Activated CD8-positive, alpha-beta memory T cell treated with anti-CD3 and anti-CD28 coated beads, Interleukin-2, amount 50 U/mL, for 4 hours (primary cell): ENCODE measurements around the gene SMAD2.
"Not testable (repeated sequence)": the region's sequence is repeated elsewhere in the genome, so short reads cannot be mapped to it uniquely, and the experiment has no call there.

ENCODE experiments used
- DNase-seq: peaks from one replicate; pipeline ENCODE4 v3.0.0-alpha.2; 2020

SMAD2 gene

DNA sequence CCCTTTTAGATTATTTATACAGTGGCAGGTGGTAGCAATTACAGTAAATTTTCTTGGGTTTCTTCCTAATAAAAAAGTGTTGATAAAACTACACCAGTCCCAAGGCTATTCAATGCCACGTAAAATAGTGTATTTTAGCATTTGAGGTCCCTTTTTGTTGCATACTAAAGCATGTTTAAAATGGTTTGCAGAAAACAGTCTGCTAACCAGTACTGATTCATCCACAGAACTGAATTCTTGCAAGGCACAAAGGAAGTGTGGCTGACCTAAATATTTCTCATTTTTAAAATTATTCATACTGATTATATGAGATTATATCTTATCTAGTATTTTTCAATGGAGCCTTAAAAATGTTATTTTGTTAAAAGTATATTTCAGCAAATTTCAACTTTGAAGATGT, 98.1 kb downstream of the SMAD2 start:
- DNase-seq, result no peak

DNA sequence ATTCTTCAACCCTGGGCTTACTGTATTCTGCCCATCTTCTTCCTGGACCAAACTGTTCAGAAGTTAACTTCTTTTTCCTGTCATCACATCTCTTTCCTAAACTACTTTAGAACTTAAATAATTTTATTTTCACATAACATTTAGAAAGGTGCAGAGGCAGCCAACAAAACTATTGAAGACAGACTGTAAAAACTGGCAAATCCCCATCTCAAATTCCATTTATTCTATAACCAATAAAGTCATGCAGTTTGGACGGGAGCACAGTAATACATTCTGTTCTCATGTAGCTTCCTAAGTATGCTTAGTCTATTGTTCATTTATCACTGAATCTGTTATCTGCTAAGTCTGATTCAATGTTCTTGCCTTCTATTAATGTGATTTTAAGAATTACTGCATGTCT, 99.1 kb downstream of the SMAD2 start:
- no peak for DNase-seq

DNA sequence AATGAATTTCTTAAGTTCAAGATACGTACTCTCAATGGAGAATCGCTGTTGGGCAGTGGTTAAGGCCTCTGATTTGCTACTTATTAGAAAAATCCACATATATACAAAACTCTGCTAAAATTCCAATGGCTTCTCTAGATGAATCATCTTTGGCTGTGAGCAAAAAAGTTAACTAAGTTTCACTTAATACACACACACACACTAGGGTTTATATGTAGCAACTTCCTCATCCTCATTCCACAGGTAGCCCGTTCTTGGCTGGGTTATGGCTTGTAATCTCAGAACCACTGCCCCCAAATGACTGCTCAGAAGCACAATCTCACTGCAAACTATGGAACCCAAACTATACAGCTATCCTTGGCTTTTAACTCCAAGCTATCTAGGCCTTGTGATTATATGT, 99.7 kb downstream of the SMAD2 start:
- DNase-seq, result no peak

GRCh38 chr18:47829831-47830230, 100.6 kb downstream of the SMAD2 start:
- no peak for DNase-seq

DNA sequence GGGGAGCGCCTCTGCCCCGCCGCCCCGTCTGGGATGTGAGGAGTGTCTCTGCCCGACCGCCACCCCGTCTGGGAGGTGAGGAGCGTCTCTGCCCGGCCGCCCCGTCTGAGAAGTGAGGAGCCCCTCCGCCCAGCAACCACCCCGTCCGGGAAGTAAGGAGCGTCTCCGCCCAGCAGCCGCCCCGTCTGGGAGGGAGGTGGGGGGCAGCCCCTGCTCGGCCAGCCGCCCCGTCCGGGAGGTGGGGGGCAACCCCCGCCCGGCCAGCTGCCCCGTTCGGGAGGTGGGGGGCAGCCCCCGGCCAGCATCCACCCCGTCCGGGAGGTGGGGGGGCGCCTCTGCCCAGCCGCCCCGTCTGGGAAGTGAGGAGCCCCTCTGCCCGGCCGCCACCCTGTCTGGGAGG, 102.4 kb downstream of the SMAD2 start:
- DNase-seq, result not testable (repeated sequence)

- DNase-seq, result no peak
Measured at GRCh38 chr18:47826157-47827074, 104.0 kb downstream of the SMAD2 start.

- no peak for DNase-seq
Measured at GRCh38 chr18:47821314-47821713, 109.1 kb downstream of the SMAD2 start.

DNA sequence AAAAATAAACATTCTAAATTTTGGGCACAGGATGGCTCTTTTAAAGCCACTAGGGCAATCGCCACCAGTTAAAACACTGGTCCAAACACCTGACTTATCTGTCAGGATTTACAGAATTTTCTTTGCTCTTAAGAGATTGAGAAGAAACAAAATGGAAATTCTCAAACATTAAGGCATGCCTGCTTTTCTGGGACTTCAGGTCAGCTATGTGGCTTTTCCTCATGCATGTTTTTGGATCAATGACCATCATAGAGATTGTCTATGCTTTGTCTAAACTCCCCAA, 112.7 kb downstream of the SMAD2 start:
- DNase-seq, result no peak

GRCh38 chr18:47817017-47817794, 113.3 kb downstream of the SMAD2 start:
- DNase-seq, result no peak

GRCh38 chr18:47815486-47816270, 114.8 kb downstream of the SMAD2 start:
- DNase-seq, result no peak

- no peak for DNase-seq
Measured at GRCh38 chr18:47809420-47809819, 121.0 kb downstream of the SMAD2 start.

DNA sequence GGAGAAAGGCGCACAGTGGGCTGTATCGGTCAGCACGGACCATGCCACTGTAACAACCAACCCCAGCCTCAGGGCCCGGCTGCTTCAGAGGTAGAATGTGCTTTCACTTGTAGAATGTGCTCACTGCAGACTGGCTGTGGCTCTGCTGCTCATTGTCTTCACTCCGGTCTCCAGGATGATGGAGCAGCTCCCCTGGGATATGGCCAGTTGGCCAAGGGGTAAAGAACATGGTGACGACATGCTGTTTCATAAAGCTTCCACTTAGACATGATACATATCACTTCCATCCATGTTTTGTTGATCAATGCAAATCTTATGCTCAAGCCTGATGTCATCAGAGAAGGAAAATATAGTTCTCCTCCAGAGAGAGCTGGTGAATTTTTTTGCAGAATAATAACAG, 127.7 kb downstream of the SMAD2 start:
- no peak for DNase-seq

DNA sequence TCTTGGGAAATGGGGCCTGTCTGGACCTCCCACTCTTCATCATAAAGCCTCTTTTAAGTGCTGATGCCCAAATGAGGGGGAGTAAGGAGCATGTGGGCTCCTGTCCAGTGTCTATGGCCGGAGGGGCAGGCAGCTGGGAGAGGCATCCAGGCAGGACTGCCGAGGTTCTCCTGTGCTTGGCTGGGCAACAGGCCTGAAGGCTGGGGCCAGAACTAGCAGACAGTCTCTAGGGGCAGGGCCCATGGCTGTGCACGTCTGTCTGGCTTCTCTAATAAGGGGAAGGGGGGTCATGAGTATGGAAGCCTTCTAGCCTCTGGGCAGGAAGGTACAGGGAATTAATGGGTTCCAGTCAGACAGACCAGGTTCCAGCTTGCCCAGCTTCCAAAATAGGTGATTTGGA, 128.6 kb downstream of the SMAD2 start:
- no peak for DNase-seq

- DNase-seq, result no peak
Measured at GRCh38 chr18:47800756-47801155, 129.7 kb downstream of the SMAD2 start.

- DNase-seq, result no peak
Measured at GRCh38 chr18:47800248-47800647, 130.2 kb downstream of the SMAD2 start.

GRCh38 chr18:47799376-47799775, 131.1 kb downstream of the SMAD2 start:
- DNase-seq, result no peak

DNA sequence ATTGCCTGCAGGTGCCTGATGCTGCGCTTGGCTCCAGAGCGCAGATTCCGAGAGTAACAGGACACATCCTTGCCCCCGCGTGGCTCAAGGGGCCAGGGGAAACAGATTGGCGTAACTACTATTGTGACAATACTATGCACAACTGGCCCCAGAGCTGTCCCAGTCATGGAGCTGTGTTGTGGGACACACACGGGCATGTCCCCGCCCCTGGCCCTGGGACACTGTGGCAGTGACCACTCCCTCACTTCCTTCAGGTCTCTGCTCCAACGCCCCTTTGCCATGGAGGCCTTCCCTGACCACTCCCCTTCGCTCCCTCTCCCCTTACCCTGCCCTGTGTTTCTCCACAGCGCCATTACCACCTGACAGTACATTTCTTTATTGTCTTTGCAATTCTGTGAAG, 132.1 kb downstream of the SMAD2 start:
- no peak for DNase-seq

DNA sequence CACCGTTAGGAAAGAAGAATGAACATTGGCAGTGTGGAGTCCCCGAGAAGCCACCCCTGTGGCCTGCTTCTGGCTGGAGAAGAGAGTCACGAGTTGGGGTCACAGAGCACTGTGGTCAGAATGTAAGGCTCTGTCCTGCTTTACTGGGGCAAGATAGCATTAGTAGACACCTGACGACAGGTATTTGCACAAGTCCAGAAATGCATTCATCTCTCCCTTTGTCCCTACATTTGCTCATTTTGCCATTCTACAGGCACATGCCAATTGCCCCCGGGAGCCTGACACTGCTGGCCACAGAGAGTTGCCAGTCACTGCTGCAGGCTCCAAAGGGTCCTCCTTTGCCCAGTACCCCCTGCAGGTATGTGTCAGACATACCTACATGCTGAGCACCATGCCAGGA, 133.3 kb downstream of the SMAD2 start:
- DNase-seq, result no peak

- DNase-seq, result no peak
Measured at GRCh38 chr18:47795434-47795814, 135.0 kb downstream of the SMAD2 start.

DNA sequence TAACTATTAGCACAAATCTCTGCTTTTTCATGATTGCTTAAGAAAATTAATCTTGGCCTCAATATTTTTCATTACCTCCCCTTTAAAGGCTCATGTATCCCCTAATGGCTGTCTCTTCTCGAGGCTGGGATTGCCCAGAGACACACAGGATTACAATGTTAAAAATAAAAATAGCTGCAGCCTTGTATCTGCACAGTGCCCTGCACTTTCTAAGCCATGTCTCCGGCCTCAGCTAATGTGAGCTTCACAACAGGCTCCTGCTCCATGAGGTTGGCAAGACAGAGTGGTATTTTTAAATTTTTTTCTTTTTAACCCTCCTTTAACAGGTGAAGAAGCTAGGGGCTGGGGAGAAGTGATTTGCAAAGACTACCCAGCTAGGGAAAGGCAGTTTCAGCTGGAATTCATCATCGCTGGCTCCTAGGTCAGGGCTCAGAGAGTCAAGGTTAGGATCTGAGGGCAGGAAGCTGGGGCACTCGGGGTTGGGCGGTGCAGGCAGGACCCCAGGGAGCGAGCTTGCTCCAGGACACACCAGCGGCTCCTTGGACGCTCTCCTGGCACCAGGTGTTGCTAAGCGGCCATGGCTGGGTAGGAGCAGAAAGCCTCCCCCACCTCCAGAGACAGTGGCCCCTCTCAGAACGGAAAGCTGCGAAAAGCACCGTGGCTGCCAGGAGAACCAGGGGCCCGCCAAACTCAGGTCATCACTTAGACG, 135.6 kb downstream of the SMAD2 start:
- no peak for DNase-seq

GRCh38 chr18:47793609-47794008, 136.8 kb downstream of the SMAD2 start:
- no peak for DNase-seq

DNA sequence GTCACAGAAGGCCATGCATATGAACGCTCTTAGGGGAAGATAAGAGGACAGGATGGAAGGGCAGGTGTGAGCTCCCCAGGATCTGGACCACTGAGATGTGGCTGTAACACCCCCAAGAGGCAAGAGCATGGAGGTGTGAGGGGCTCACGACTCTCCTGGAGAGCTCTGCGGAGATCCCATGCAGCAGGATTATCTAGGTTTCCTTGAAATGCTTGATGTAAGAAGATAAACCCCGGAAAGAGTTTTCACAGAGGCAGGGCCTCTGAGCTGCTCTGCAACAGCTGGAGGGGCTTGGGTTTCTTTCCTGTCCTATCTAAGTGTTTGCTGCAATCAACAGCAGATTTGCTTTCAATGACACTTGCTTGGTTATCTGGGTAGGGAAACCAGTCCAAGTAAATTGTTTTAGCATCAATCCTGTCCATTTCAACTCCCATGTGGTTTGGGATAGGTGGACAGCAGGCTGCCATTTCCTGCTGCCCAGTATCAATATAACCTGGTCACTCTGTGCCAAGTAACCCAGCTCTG, 138.9 kb downstream of the SMAD2 start:
- no peak for DNase-seq

GRCh38 chr18:47790036-47790435, 140.4 kb downstream of the SMAD2 start:
- DNase-seq, result no peak
